HG02970 (cell line): ENCODE data around the gene ADAM21.
"Not testable (repeated sequence)": the region's sequence is repeated elsewhere in the genome, so short reads cannot be mapped to it uniquely, and the experiment has no call there.

Source experiments
- ATAC-seq: cut with Tn5 transposase; IDR thresholded peaks from one replicate; pipeline ENCODE4 v1.9.1; 2021; ENCODE audit warnings: mild to moderate bottlenecking, moderate library complexity, moderate number of reproducible peaks; ENCODE audit not compliant: unreplicated experiment, low FRiP score

ADAM21 gene

DNA sequence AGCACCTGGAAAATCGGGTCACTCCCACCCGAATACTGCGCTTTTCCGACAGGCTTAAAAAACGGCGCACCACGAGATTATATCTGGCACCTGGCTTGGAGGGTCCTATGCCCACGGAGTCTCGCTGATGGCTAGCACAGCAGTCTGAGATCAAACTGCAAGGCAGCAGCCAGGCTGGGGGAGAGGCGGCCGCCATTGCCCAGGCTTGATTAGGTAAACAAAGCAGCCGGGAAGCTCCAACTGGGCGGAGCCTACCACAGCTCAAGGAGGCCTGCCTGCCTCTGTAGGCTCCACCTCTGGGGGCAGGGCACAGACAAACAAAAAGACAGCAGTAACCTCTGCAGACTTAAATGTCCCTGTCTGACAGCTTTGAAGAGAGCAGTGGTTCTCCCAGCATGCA, 23.5 kb downstream of the ADAM21 start:
- ATAC-seq: not testable (repeated sequence)

DNA sequence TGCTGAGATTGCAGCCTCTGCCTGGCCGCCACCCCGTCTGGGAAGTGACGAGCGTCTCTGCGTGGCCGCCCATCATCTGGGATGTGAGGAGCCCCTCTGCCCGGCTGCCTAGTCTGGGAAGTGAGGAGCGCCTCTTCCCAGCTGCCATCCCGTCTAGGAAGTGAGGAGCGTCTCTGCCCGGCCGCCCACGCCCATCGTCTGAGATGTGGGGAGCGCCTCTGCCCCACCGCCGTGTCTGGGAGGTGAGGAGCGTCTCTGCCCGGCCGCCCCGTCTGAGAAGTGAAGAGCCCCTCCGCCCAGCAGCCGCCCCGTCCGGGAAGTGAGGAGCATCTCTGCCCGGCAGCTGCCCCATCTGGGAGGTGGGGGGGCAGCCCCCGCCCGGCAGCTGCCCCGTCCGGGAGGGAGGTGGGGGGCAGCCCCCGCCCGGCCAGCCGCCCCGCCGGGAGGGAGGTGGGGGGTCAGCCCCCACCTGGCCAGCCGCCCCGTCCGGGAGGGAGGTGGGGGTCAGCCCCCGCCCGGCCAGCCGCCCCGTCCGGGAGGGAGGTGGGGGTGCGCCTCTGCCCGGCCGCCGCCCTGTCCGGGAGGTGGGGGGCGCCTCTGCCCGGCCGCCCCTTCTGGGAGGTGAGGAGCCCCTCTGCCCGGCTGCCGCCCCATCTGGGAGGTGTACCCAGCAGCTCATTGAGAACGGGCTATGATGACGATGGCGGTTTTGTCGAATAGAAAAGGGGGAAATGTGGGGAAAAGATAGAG, 25.6 kb downstream of the ADAM21 start:
- not testable (repeated sequence) for ATAC-seq

DNA sequence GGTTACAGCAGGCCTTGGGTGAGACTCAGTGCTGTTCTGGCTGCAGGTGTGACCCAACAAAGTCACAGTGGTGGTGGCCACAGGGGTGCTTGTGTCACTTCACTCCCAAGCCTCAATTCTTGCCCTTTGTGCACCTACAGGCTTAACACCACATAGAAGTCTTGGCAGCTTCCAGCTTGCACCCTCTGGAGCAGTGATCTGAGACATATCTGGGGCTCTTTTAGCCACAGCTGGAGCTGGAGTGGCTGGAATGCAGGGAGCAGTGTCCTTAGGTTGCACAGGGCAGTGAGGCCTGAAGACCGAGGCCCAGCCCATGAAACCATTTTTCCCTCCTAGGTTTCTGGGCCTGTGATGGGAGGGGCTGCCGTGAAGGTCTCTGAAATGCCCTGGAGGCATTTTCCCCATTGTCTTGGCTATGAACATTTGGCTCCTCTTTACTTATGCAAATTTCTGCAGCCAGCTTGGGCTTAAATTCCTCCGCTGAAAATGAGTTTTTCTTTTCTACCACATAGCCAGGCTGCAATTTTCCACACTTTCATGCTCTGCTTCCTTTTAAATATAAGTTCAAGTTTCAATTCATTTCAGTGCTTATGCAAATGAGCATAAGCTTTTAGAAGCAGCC, 37.7 kb downstream of the ADAM21 start:
- ATAC-seq: no peak

DNA sequence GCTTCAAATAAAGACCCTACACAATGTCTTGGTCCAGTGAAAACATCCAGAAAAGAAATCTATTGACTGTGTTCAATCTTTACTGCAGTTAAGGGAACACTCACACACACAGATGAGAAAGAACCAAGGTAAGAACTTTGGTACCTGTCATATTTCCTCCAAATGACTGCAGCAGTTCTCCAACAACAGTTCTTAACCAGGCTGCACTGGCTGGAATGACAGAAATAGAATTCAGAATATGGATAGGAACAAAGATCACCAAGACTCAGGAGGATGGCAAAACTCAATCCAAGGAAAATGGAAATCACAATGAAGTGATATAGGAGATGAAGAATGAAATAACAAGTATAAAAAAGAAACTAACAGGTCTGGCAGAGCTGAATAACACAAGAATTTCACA, 46.2 kb downstream of the ADAM21 start:
- ATAC-seq: no peak
